Midbrain (tissue), 1 donor: ENCODE measurements around the gene STPG4.
A peak's percentile ranks its signal among the peaks of the same experiment; 100 is the strongest.

Experiments
- DNase-seq: peaks from one replicate; lab custom pipeline; 2025; lab: John Stamatoyannopoulos, UW

The STPG4 gene

DNA sequence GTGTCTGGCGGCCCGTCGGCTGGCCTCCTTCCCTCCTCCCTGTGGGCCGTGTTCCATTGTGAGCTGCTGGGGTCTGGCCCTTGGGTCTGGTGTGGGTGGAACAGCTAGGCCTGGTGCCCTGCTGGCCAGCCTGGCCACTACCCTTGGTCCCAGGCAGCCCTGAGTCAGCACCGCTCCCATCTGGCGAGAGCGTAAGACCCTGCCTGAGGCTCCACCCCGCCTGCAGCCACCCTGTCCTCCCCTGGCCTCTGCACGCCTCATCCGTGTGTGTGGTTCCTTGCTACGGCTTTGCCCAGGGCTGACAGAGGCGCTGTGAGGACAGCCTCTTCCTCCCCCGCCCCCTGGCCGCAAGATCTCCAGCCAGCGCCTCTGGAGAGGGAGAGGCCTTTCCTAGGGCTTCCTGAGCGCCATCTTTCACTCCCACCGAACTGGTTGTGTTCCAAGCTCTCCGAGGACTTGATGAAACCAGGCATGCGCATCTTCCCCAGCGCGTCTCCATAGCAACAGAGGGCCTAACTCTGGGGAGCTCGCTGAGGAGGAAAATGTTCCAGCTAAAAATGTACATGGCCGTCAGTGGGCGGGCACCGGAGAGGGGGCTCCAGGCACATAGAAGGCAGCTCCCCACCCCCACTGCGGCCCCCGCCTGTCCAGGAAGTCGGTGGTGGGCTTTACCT is 83.0 kb downstream of the STPG4 start:
- peak; percentile 75 for DNase-seq

DNA sequence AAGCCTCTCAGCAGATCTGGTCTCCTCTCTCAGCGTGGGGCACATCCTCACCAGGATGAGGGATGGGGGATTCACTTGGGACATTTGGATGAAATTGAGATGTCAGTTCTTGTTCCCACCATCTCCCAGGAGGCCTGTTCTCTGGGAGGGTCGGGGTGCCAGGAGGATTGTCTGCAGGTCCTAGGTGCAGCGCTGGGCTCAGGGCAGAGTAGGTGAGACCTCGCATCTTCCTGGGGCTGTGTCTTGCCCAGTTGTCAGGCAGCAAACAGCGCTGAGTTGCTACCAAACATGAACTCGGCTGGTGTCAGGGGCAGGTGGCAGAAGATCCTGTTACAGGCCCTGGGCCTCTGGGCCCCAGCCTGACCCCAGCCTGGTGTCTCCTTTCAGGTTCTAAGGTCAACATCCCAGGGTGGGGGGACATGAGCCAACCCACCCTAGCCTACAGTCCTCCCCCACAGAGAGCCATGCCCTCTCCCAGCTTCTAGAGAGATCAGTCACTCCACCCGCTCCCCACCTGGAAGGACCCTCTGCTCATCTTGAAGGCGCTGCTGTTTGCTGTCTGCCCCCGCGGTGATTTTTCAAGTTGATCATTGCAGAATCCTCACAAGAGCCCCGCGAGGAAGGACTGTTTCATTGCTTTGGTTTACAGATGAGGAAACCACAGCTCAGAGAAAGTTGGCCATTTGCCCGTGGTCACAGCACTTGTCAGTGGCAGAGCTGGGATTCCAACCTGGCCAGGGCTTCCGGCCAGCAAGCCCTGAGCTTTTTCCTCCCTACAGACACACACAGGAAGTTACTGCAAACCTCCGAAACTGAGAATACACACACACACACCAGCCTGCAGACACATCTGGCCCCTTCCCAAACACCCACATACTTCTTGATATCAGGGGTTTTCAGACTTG is 83.9 kb downstream of the STPG4 start:
- peak; percentile 45 for DNase-seq

DNA sequence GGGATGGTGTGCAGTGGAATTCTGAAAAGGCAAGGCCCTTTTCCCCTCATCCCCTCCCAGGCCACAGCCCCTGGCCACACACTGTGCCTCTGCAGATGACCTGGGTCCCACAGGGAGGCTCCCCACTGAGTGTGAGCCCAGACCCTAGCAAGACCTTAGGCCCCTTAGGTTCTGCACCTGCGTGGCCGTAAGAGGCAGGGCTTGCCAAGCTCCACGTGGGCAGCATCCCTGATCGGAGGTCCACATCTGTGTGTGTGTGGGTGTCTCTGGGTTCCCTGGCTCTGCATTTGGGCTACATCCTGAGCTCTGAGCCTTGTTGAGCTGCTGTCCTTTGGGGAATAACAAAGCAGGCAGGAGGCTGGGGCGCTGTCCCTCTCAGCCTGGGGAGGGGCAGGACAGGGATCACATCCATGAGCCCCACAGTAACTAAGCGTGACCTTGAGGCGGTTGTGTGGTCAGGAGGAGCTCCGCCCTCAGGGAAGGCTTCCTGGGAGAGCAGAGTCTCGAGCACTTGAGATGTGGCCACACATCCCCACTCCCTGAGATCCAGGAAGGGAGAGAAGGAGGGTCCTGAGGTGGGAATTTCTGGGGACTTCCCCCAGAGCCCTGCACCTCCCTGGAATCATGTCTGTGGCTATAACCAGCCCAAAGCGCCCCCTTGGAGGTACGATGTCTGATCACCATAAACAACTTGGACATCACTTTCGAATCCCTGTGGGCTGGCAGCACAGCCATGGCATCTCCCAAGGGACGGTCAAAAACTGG is 84.8 kb downstream of the STPG4 start:
- DNase-seq = no peak

DNA sequence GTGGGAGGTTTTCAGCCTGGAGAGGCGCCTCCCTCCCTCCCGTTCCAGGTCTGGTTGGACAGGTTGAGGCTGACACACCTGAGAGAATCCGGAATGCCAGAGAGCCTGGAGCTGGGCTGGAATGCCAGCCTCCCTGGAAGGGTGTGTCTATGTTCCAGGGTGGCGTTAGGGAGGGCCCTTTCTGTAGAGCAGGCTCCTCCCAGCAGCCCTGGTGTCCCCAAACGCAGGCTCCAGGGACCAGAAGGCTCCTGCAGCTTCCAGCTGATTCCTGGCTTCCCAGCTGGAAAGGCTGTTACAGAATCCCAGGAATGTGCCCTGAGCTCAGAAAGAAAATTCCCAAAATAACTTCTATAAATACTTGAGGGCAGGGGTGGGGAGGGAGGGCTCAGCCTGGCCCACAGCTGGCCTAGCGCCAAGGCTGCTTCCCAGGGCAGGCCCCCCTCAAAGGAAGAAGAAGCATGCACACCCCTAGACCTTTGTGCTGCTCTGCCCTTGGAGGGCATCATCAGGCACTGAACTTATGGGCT is 85.4 kb downstream of the STPG4 start:
- no peak for DNase-seq

DNA sequence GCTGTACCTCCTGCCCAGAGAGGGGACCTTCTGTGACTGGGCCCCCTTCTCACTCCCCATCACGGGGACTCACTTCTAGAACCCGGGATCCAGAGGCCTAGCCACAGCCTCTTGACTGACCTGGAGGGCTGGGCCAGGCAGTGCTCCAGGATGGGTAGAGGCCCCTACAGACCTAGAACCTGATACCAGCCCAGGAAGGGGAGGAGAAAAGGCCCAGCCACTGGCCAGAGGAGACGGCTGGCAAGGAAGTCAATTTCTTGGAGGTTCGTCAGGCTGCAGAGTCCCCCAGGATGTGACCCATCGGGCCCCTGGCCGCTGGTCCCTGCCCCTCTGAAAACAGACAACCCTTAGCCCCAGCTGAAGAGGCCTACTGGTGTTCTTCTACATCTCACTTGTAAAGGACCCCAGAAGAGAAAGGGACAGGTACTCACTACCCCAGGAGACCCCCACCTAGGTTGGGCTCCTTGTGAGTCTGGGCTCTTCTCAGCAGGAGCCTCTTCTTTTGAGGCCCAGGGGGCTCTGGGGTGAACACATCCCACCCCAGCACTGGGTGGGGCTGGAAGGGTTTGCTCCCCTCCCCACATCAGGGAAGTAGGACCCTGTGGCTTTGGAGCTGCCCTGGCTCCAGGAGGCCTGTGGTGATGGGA is 86.0 kb downstream of the STPG4 start:
- DNase-seq = no peak

DNA sequence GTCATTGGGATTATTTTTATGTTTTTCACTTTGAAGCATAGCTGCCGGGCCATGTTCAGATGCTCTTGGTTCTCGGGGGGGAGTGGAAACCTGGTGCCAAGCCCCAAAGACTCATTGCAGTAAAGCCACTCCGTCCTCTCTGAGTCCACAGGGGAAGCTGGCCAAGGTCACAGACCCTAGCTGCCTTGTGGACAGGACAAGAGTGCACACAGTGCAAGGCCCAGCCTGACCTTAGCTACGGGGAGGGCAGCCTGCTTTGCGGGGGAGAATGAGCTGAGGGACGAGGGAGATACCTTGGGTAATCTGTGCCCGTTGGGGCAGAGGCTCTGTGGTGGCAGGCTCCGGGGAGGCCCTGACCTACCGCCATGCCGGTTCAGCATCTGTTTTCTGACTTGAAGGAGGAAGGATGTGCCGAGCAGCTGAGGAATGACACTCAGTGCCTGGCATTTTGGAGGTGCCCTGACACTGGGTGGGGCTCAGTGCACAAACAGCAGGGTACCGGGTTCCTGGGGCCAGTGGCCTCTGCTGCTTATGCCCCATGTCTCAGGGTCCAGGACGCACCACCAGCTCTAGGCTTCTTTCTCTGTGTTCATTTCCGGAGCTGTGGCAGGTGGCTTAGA is 87.2 kb downstream of the STPG4 start:
- DNase-seq = no peak

DNA sequence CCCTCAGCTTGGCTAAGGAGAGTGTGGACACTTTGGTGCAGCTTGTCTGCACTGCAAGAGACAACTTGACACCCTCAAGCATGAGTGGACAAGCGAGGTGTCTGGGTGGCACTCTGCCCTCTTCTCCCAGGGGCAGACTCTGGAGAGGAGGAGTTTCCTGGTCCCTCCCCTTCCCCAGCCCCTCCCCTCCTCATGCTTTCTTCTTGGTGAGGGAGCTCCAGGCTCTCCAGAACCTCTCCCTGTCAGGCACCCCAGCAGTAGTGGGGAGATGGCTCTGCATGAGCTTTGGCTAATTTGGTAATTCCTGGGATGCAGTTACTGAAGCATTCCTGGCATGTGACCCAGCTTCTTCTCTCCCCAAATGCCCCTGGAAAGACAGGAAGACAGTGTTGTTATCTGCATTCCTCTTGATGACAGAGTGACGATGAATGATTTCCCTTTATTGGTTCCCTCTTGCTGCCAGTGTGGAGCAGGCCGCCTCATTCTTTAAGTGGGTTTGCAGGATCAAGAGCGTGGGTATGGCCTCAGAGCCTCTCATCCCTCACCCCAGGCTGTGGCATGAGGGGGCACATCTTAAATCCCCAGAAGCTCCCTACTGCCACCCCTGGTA is 89.2 kb downstream of the STPG4 start:
- DNase-seq = no peak

DNA sequence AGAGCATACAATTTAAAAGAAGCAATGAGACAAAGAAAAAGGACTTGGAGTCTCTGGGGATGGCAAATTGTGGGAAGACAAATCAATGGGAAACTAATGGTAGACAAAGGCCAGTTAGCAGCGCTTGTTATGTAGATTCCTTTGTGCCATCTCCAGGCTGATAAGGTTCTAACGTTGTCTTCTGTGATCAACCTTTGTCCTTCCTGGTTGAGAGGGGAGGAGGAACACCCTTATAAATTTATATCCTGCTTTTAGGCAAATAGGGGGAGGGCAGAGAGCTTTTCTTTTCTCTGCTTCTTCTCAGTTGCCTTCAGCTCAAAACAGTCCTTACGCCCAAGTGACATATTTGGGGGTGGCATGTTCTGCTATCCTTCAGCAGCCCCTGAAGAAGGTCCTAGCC is 89.8 kb downstream of the STPG4 start:
- no peak for DNase-seq

DNA sequence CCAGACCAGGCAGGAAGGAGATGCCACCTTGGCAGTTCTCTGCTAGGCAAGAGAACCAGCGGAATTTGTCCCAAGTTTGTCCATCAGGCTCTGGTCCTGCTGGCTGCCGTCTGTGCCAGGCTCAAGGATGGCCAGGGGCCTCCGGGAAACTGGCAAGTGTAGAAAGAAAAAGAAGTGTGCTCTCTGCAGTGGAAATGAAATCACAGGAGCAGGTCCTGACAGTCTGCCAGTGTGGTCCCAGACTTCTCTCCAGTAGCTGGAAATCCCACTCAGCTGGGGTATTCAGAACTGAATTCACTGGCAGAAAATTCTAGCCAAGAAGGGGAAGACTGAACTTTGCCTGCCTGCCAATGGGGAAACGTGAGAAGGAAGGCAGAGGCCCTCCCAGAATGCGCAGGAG is 91.0 kb downstream of the STPG4 start:
- peak; percentile 76 for DNase-seq

DNA sequence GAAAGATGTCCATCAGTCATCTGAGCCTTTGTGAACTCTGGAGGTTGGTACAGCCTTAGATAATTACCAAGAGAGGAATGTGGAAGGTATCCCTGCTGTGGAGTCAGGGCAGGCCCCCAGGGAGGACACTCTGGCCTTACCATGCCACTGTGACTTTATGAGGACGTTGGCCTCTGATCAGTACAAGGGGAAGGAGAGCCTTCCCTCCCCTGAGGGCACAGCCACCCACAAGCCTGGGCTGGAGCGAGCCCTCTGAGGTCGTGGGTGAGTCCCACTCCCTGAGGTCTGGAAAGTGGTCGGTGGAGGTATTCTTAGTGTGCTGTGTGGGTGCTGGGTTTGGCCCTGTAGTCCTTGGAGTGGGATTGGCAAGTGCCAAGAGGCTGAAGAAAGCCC is 91.6 kb downstream of the STPG4 start:
- no peak for DNase-seq

DNA sequence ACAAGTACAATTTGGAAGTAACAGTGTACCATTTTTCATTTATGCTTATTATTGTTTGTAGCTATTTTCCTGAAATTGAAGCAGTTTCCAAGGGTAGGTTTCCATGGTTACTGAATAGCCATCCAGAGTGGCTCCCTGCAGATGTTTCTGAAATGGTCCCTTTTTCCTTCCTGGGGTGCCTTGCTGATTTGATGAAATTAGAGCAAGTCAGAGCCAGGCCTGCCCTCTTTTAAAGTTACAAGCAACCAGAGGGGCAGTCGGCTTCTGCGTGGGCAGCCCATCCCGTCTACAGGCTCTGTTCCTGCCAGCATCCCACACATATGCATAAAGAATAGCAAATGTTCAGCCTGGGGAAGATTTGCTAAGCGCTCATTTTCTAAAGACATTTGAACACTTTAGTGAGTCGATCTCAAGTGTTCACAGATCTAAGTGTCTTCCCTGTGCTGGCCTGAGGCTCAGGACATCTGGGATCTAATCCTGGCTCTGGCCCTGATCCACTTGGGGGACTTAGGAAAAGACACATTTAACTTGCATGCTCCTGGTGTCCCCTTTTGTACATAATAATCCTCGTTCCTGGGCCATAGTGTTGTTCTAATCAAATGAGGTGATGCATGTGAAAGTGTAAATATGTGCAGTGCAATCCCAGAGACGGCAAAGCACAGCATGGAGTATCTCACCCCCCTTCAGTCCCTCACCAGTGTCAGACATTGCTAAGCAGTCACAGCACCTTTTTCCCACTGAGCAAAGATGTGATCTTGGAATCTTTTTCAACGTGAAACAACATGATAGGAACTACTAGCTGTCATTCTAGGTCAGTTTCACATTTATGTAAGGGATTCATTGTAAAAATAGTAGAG is 92.2 kb downstream of the STPG4 start:
- DNase-seq = no peak

DNA sequence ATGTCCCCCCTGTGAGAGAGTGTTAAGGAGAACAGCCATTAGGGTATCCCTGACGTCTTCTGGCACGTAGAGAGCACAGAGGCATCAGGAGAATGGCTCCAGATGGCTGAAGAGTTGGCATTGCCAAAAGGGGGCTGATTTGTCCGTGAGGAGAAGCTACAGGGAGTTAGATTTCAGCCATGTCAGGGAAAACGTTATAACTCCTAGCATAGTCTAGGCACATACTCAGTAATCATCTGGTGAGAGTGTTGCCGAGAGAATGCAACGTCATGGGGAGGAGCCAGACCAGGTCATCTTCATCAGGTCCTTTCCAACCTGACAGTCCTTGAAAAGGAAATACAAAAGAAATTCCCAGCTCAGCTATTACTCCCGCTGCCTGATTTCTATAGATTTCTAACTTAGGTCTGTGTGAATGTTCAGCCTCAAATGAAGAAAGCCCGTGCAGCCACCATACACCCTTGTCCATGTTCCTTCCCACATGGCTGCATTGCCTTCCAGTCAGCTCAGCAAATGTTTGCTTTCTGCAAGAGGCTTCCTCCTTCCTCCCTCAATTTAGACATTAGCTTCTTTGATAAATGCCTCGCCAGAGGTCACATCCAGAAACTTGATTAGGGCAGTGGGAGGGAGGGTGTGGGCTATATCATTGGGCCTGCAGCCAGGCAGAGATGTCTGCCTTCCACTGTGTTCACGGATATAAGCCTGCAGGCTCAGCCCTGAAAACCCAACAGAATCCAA is 93.0 kb downstream of the STPG4 start:
- no peak for DNase-seq

DNA sequence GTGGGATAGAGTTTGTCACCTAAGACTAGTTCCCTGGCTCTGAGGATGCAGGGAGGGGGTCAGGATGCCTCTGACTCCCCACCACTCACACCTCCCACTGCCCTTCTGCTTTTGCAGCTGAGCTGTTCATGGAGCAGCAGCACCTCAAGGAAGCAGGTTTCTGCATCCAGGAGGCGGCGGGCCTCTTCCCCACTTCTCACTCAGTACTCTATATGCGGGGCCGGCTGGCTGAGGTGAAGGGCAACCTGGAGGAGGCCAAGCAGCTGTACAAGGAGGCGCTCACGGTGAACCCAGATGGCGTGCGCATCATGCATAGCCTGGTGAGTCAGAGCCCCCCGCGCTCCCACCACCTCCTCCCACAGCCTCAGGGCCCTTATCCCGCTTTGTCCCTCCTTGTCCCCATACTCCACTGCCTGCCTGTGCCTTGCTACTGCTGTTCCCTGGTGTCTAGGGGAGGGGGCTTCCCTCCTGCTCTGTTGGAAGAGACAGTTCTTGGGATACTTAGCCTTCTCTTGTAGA is 94.4 kb downstream of the STPG4 start:
- DNase-seq = no peak

DNA sequence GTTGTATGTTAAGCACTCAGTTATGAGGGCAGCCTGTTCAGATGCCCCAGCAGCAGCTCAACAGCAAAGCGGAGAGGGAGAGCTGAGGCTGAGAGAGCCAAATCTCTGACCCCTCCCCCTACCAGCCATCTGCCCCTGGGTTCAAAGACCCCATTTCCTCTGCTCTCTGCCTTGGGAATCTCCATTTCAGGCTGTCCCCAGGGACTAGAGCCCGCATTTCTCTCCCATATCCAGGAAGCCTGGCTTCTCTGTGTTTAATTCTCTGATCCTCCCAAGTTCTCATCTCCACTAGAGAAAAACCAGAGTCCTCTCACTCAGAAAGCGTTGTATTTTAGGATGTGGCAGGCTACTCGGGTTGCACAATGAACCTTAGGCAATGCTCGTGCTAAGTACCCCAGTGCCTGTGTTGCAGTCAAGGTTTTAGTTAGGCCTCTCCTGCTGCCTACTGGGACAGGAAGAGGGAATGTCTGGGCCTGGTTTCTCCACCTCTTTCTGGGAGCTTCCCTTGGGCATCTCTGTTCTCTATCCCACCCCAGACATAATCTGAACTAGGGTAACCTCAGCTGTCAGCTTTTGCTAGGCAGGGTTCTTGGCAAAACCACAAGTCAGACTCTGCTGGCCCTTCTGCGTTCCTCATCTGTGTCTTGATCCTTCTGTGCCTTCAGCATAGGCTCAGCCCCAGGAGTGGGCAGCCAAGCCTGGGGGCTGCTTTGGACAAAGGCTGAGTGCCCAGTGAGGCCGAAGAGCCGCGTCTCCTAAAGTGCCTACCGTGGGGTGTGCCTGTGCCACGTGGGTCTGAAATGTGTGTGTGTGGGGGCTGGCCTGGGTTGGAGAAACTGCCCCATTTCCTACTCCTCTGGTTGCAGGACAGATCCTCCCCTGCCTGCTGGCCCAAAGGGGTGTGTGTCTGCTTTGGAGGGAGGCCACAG is 96.8 kb downstream of the STPG4 start:
- DNase-seq = peak; percentile 76

DNA sequence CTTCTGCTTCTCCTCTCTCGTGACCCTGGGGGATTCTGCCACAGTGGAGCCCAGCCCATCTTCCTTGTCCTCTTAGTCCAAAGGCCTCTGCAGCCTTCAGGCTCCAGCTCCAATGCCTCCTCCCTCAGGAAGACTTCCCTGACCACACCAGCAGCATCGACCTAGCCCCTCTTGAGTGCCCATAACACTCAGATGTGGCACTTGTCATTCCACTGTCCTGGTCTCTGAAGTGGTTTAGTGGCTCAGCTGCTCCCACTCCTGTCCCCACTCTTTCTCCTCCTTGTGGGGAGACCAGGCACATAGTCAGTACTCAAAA is 97.5 kb downstream of the STPG4 start:
- no peak for DNase-seq

DNA sequence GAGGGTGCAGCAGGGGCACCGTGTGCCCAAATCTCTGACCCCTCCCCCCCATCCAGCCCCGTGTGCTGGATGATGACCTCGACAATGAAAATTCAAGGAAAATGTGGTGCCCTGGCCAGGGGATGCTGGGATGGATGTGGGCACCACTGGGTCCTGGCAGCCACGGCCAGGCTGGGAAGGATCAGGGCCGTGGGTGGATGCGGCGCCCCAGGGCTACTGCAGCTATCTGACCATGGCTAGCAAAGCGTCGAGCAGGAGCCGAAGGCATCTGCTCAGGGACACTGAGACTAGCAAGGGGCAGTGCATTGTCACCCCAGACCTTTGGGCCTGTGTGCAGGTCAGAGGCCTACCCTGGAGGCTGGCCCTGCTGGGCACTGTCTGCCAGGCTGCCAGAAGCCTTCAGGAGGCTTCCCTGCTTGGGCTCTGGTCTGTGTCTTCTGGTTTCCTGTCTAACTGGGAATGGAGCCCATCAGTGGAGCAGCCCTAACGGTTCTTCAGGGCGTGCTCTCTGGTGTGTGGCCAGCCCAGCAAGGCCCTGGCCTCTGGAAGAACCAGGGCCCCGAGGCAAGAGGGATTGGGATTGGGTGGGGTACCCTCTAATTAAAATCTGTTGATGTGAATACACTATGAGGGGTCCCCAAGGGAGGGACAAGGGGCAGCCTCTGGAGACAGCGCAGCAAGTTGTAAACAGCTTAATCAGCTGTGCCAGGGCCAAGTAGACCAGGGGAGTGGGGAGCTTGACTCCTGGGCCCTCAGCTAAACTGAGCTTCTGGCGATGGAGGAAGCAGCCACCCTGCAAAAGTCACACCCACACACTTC is 98.0 kb downstream of the STPG4 start:
- DNase-seq = peak; percentile 28

DNA sequence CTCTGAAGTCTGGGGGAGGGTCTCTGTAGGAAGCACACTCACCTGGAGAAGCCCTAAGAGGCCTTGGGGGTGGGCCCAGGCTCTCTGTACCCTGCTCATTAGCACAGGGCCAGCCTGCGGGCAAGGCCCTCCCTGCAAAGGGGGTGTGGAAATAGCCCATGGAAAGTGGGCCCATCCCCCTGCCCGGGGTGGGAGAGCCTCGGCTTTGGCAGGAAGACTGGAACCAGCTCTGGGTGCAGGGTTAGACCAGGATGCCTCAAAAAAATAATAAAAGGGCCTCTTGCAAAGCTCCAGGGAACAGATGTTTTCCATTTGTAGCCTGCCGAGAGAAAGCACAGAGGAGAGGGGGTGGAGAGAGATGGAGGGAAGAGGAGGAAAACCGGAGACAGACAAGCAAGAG is 98.7 kb downstream of the STPG4 start:
- DNase-seq = no peak
